ENCODE data around the gene CLCN7. TPM values are rescaled to one million over a fixed set of nuclear protein-coding genes. Genes with fewer than 3 reads are reported as not detected.
A peak's percentile ranks its signal among the peaks of the same experiment; 100 is the strongest.

CLCN7 gene
- total and polyA plus RNA-seq, 9 of the 15 experiments (the other 6 are each of a cell fraction or from before 2014, with no cell fraction given), result 0.06 to 126 (median 18.7) TPM

GRCh38 chr16:1433756-1434155, 41.1 kb downstream of the CLCN7 start:
- H3K79me2 ChIP-seq (ENCODE audit: control insufficient read depth, insufficient read depth, low read length), result no peaks in the 10 kb centered on the region
- H3K9ac ChIP-seq (ENCODE audit: insufficient read depth in 1 of 2, low read depth in 2 of 2, low read length in 2 of 2), result no peak overlapping the region; a peak in 1 of 4 replicates
- DNase-seq (ENCODE audit: extremely low read depth in 1 of 4, low spot score in 3 of 4) (no peak), FAIRE-seq (no peak), ATAC-seq (no peak)
- no TSS peak for BruUV-seq (replicated peaks)
- 13% methylated on average over 16 of the region's 22 CpGs for WGBS (ENCODE audit: insufficient coverage, low coverage, missing lambda C conversion rate)
- H3K27ac ChIP-seq (ENCODE audit: extremely low read depth, low read depth, low read length), result no peak overlapping the region
- ChIA-PET CTCF (ENCODE audit: low intra/inter-chr PET ratio) (no interaction called here), POLR2A (interaction anchor here (0.7 to 1.2 kb wide), 3 partner anchors 8 to 17 kb away, joined by 3 to 6 read pairs (median 3); partner anchors contain the start of gene UQCC4)
- H3K36me3 ChIP-seq (ENCODE audit: control insufficient read depth, insufficient read depth, low read length), result no peaks in the 10 kb centered on the region
- in situ Hi-C loops (cut with MboI), result no loop called here
- peaks cover 0 to 91% of the 10 kb centered on the region in 2 experiments; a peak in 3 of 5 replicates for H3K4me1 ChIP-seq (replicated peaks in 1 of 2; ENCODE audit: control insufficient read depth in 2 of 2, insufficient read depth in 2 of 2, low read length in 2 of 2)
- no peak overlapping the region for H3K4me2 ChIP-seq (ENCODE audit: insufficient read depth, low read length)
- intact Hi-C loops (cut with micrococcal nuclease), result no loop called here
- H3K9me3 ChIP-seq (replicated peaks; ENCODE audit: control insufficient read depth, insufficient read depth, low read depth, low read length), result no peaks in the 10 kb centered on the region
- no peak overlapping the region for H3K4me3 ChIP-seq
- H3K27me3 ChIP-seq (ENCODE audit: control insufficient read depth in 2 of 2, insufficient read depth in 2 of 2, low read length in 2 of 2), result peaks cover 0 to 15% of the 10 kb centered on the region in 2 experiments; a peak in 2 of 5 replicates
- H2AFZ ChIP-seq (ENCODE audit: low read depth, low read length), result no peak overlapping the region
- TF ChIP-seq NFATC3 (IDR thresholded peaks at IDR 0.05) (no peak), POLR2AphosphoS5 (IDR thresholded peaks at IDR 0.05; ENCODE audit: control insufficient read depth, insufficient read depth, low read depth, low read length) (no peak)
- H4K20me1 ChIP-seq (replicated peaks; ENCODE audit: control insufficient read depth, insufficient read depth, low read length), result no peaks in the 10 kb centered on the region
- no peaks in the 10 kb centered on the region for H3K9me1 ChIP-seq (ENCODE audit: control insufficient read depth, insufficient read depth, low read length)

- WGBS (ENCODE audit: insufficient coverage, low coverage, missing lambda C conversion rate), result 18% methylated on average over 8 of the region's 14 CpGs
- H3K9me1 ChIP-seq (ENCODE audit: control insufficient read depth, insufficient read depth, low read length), result no peaks in the 10 kb centered on the region
- FAIRE-seq (no peak), DNase-seq (ENCODE audit: extremely low read depth in 1 of 4, low spot score in 3 of 4) (no peak), ATAC-seq (no peak)
- H4K20me1 ChIP-seq (replicated peaks; ENCODE audit: control insufficient read depth, insufficient read depth, low read length), result no peaks in the 10 kb centered on the region
- POLR2A ChIA-PET, result interaction anchor here (0.7 to 1.2 kb wide), 4 partner anchors 8 to 17 kb away, joined by 3 to 9 read pairs (median 4); partner anchors contain the start of genes CCDC154 and UQCC4
- H3K27me3 ChIP-seq (ENCODE audit: control insufficient read depth in 2 of 2, insufficient read depth in 2 of 2, low read length in 2 of 2), result peaks cover 0 to 15% of the 10 kb centered on the region in 2 experiments; a peak in 2 of 5 replicates
- H3K9ac ChIP-seq (ENCODE audit: insufficient read depth in 1 of 2, low read depth in 2 of 2, low read length in 2 of 2), result no peak overlapping the region
- H3K36me3 ChIP-seq (ENCODE audit: control insufficient read depth, insufficient read depth, low read length), result no peaks in the 10 kb centered on the region
- no TSS peak for BruUV-seq (replicated peaks)
- H2AFZ ChIP-seq (ENCODE audit: low read depth, low read length), result no peak overlapping the region
- H3K4me3 ChIP-seq, result no peak overlapping the region
- in situ Hi-C loops (cut with MboI), result no loop called here
- no peaks in the 10 kb centered on the region for H3K79me2 ChIP-seq (ENCODE audit: control insufficient read depth, insufficient read depth, low read length)
- 0 out of 2 replicates have a peak, but pooled peaks have one; percentile 5 for TF ChIP-seq ZFX (CRISPR knock-in tag; IDR thresholded peaks at IDR 0.05)
- no peak for TF ChIP-seq BRCA1 (IDR thresholded peaks at IDR 0.05)
- no peak for TF ChIP-seq BRCA1 (CRISPR knock-in tag; IDR thresholded peaks at IDR 0.05)
- 0 out of 2 replicates have a peak, but pooled peaks have one; percentile 13 for TF ChIP-seq POLR2G (IDR thresholded peaks at IDR 0.05; ENCODE audit: low read depth, low read length)
- intact Hi-C loops (cut with micrococcal nuclease), result no loop called here
- CTCF ChIA-PET (ENCODE audit: low intra/inter-chr PET ratio), result no interaction called here
- no peak overlapping the region for H3K27ac ChIP-seq (ENCODE audit: extremely low read depth, low read depth, low read length)
- peaks cover 0 to 94% of the 10 kb centered on the region in 2 experiments; a peak in 3 of 5 replicates for H3K4me1 ChIP-seq (replicated peaks in 1 of 2; ENCODE audit: control insufficient read depth in 2 of 2, insufficient read depth in 2 of 2, low read length in 2 of 2)
- no peaks in the 10 kb centered on the region for H3K9me3 ChIP-seq (replicated peaks; ENCODE audit: control insufficient read depth, insufficient read depth, low read depth, low read length)
- no peak overlapping the region for H3K4me2 ChIP-seq (ENCODE audit: insufficient read depth, low read length)
Measured at GRCh38 chr16:1433263-1433560, 41.6 kb downstream of the CLCN7 start.

All from K562 (cell line).